GM12864 (cell line): Measurements from ENCODE around the gene MFNG.

Experiments used
- DNase-seq: peaks from one replicate; pipeline ENCODE4 v3.0.0-alpha.2; 2011; ENCODE audit warnings: low read depth
- H3K4me3 ChIP-seq: 2 replicates; pipeline ENCODE4 v1.5.1; 2011; ENCODE audit warnings: mild to moderate bottlenecking, low read depth, low read length, control low read depth
- CTCF ChIP-seq: IDR thresholded peaks from 2 replicates; pipeline ENCODE4 v1.5.1; 2011; ENCODE audit warnings: low read depth, mild to moderate bottlenecking, moderate library complexity, low read length, control low read depth, inconsistent platforms; ENCODE audit errors: missing control alignments

Gene MFNG

GRCh38 chr22:37492428-37493344 is 6.5 kb upstream of the MFNG start:
- H3K4me3 ChIP-seq, result no peak overlapping the region
- TF ChIP-seq CTCF, result peak; percentile 68
- no peak for DNase-seq

GRCh38 chr22:37491559-37492427 is 5.6 kb upstream of the MFNG start:
- no peak for TF ChIP-seq CTCF
- no peak for DNase-seq
- H3K4me3 ChIP-seq, result no peak overlapping the region

- no peak overlapping the region for H3K4me3 ChIP-seq
- TF ChIP-seq CTCF, result no peak
- DNase-seq, result no peak
Measured at GRCh38 chr22:37491106-37491505, 4.9 kb upstream of the MFNG start.

- TF ChIP-seq CTCF, result no peak
- DNase-seq, result no peak
- no peak overlapping the region for H3K4me3 ChIP-seq
Measured at GRCh38 chr22:37489983-37490382, 3.8 kb upstream of the MFNG start.

- DNase-seq, result no peak
- H3K4me3 ChIP-seq, result no peak overlapping the region
- no peak for TF ChIP-seq CTCF
Measured at GRCh38 chr22:37488337-37489135, 2.4 kb upstream of the MFNG start.

GRCh38 chr22:37487571-37487970 is 1.4 kb upstream of the MFNG start:
- no peak for DNase-seq
- no peak overlapping the region for H3K4me3 ChIP-seq
- no peak for TF ChIP-seq CTCF
